Peyer's patch (tissue), 4 donors: ENCODE results near the gene MTFMT. TPM values are rescaled to one million over a fixed set of nuclear protein-coding genes. Genes with fewer than 3 reads are reported as not detected.

Experiments
- DNase-seq, 3 donors: peaks; one replicate each; pipeline ENCODE4 v3.0.0-alpha.2; 2017 to 2019
- H3K27ac ChIP-seq, 4 donors: fragments of 200-600 bp; sonication (generic); one replicate each; pipeline ENCODE4 v1.5.1; 2016 to 2019
- H3K27me3 ChIP-seq, 2 donors: fragments of 200-600 bp; sonication (generic); one replicate each; pipeline ENCODE4 v1.5.1; 2019
- H3K36me3 ChIP-seq, 3 donors: fragments of 200-600 bp; sonication (generic); one replicate each; pipeline ENCODE4 v1.5.1; 2016 to 2019
- H3K4me1 ChIP-seq, 4 donors: fragments of 200-600 bp; sonication (generic); one replicate each; pipeline ENCODE4 v1.5.1; 2016 to 2019
- H3K4me3 ChIP-seq, 4 donors: fragments of 200-600 bp; sonication (generic); 1 replicate in 3 of 4; 2 replicates in 1 of 4; pipeline ENCODE4 v1.5.1; 2016 to 2019; ENCODE audit warnings: mild to moderate bottlenecking in 1 of 4
- H3K9me3 ChIP-seq, 4 donors: fragments of 200-600 bp; sonication (generic); one replicate each; pipeline ENCODE4 v1.5.1; 2016 to 2019; ENCODE audit warnings: mild to moderate bottlenecking in 1 of 4
- POLR2A ChIP-seq, 2 donors: fragments of 450-650 bp; IDR thresholded peaks; one replicate each; pipeline ENCODE4 v1.5.1; 2017; ENCODE audit warnings: antibody characterized with exemption in 2 of 2, mild to moderate bottlenecking in 2 of 2, moderate library complexity in 2 of 2
- total RNA-seq, 4 donors: library from RNA; depleted of rRNA; stranded (reverse); fragments of >200 nt; gene quantifications; one replicate each; pipeline ENCODE4 v1.1.0, GENCODE V29; 2016
- TF ChIP-seq, protein P1 (sequence below), 6 experiments: fragments of 450-650 bp in 4 of 6; fragments of 200-600 bp in 2 of 6; sonication (generic) in 1 of 6; IDR thresholded peaks; one replicate each; pipeline ENCODE4 v1.5.1; 2017 to 2019; ENCODE audit warnings: antibody characterized with exemption in 6 of 6, mild to moderate bottlenecking in 3 of 6, moderate library complexity in 1 of 6

The MTFMT gene
- total RNA-seq, 4 donors from 2014 or later, result 22.3 to 39.9 (median 36.9) TPM

DNA sequence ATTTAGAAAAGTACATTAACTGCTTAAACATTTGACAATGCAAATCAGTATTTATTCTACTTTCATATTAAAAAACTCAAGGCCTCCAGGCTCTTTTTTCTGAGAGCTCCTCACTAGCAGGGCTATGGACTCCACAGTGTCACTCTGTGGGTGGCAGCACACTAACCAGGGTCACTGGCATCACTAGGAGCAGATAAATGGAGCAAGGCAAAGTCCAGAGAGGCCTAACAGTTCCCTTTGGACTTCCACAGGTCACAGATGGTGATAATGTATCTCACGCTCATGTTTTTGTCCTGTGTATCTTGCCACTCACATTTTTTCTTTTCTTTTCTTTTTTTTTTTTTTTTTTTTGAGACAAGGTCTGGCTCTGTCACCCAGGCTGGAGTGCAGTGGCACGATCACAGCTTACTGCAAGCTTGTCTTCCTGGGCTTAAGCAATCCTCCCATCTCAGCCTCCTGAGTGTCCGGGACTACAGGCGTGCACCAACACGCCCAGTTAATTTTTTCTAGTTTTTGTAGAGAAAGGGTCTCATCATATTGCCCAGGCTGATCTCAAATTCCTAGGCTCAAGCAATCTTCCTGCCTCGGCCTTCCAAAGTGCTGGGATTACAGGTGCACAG lies 47.5 kb downstream of the MTFMT start:
- DNase-seq, result peak in 1 of 3 donors; percentile 77
- Histone ChIP-seq H3K4me3 (no peak overlapping the region), H3K4me1 (peaks cover 0 to 18% (median 0%) of the 10 kb centered on the region in 4 donors), H3K27me3 (no peaks in the 10 kb centered on the region), H3K9me3 (no peaks in the 10 kb centered on the region), H3K27ac (no peak overlapping the region), H3K36me3 (peaks cover 0 to 30% (median 0%) of the 10 kb centered on the region in 3 donors)
- no peak for TF ChIP-seq POLR2A (IDR thresholded peaks at IDR 0.05)
- TF ChIP-seq, protein P1, sequence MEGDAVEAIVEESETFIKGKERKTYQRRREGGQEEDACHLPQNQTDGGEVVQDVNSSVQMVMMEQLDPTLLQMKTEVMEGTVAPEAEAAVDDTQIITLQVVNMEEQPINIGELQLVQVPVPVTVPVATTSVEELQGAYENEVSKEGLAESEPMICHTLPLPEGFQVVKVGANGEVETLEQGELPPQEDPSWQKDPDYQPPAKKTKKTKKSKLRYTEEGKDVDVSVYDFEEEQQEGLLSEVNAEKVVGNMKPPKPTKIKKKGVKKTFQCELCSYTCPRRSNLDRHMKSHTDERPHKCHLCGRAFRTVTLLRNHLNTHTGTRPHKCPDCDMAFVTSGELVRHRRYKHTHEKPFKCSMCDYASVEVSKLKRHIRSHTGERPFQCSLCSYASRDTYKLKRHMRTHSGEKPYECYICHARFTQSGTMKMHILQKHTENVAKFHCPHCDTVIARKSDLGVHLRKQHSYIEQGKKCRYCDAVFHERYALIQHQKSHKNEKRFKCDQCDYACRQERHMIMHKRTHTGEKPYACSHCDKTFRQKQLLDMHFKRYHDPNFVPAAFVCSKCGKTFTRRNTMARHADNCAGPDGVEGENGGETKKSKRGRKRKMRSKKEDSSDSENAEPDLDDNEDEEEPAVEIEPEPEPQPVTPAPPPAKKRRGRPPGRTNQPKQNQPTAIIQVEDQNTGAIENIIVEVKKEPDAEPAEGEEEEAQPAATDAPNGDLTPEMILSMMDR (IDR thresholded peaks at IDR 0.05), result no peak

DNA sequence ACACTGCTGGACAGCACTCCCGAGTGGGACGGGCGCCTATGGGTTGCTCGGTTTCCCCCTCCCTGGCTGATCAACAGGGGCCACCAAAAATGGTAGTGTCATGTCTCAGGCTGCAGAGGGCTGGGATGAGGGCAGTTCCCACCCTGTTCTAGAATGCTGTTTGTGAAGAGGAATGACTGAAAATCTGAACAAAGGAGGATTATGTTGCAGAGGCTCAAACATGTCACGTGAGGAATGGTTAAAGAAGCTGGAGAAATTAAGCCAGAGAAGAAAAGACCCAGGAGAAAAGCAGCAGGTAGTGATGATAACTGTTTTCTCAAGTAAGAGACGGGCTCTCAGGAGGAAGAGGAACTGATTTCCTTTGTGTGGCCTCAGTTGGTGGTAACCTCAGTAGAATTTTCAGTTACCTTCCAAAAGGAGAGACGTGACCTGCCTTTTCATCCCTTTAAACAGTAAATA lies 50.2 kb downstream of the MTFMT start:
- no peaks in the 10 kb centered on the region for H3K9me3 ChIP-seq
- no peaks in the 10 kb centered on the region for H3K27me3 ChIP-seq
- H3K4me3 ChIP-seq, result no peak overlapping the region
- peaks cover 0 to 6% (median 0%) of the 10 kb centered on the region in 4 donors for H3K4me1 ChIP-seq
- peaks cover 0 to 55% (median 0%) of the 10 kb centered on the region in 3 donors for H3K36me3 ChIP-seq
- no peak for DNase-seq
- no peak overlapping the region for H3K27ac ChIP-seq
- TF ChIP-seq POLR2A (IDR thresholded peaks at IDR 0.05), result no peak
- TF ChIP-seq, protein P1 (IDR thresholded peaks at IDR 0.05), result no peak

DNA sequence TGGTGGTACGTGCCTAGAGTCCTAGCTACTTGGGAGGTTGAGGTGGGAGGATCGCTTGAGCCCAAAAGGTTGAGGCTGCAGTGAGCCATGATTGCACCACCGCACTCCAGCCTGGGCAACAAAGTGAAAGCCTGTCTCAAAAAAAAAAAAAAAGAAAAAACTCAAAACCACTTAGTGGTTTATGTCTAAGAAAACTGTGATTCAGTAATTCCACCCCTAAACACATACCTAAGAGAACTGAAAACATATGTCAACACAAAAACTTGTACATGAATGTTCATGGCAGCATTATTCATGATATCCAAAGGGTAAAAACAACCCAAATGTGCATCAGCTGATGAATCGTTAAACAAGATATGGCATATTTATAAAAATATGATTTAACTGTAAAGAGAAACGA lies 54.0 kb downstream of the MTFMT start:
- Histone ChIP-seq H3K4me1 (no peaks in the 10 kb centered on the region), H3K27me3 (no peaks in the 10 kb centered on the region), H3K9me3 (no peaks in the 10 kb centered on the region), H3K36me3 (peaks cover 0 to 93% (median 0%) of the 10 kb centered on the region in 3 donors), H3K27ac (no peak overlapping the region), H3K4me3 (no peak overlapping the region)
- TF ChIP-seq POLR2A (IDR thresholded peaks at IDR 0.05), result no peak
- TF ChIP-seq, protein P1 (IDR thresholded peaks at IDR 0.05), result no peak
- DNase-seq, result no peak

DNA sequence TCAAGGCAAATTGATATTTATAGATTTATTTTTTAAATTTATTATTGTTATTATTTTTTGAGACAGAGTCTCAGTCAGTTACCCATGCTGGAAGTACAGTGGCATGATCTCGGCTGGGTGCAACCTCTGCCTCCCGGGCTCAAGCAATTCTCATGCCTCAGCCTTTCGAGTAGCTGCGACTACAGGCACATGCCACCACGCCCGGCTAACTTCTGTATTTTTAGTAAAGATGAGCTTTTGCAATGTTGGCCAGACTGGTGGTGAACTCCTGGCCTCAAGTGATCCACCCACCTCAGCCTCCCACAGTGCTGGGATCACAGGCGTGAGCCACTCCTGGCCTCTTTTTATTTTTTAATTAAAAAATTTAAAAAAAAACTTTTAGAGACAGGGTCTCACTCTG lies 58.7 kb downstream of the MTFMT start:
- no peak for DNase-seq
- Histone ChIP-seq H3K4me1 (no peaks in the 10 kb centered on the region), H3K9me3 (no peaks in the 10 kb centered on the region), H3K27ac (no peak overlapping the region), H3K4me3 (no peak overlapping the region), H3K36me3 (peaks cover 0 to 86% (median 3%) of the 10 kb centered on the region in 3 donors), H3K27me3 (no peaks in the 10 kb centered on the region)
- TF ChIP-seq POLR2A (IDR thresholded peaks at IDR 0.05), result no peak
- TF ChIP-seq, protein P1 (IDR thresholded peaks at IDR 0.05), result no peak

DNA sequence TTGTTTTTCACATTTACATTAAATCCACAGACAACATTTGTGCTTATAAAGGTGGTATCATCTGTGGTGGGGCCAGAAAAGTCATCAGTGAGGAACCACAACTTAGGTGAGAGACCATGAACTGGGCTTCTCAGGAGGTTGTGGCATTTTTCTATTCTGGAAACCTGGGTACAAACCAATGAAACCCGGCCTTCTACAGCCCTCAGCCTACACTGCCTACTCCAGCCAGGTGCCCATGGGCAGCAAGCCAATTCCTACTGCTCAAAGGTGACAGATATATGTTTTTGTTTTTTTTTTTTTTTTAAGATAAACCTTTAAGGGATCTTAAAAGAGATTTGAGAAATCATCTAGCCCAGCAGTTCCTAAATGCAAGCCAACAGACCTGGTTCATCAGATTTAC lies 60.0 kb downstream of the MTFMT start:
- H3K4me1 ChIP-seq, result no peaks in the 10 kb centered on the region
- H3K27me3 ChIP-seq, result no peaks in the 10 kb centered on the region
- no peaks in the 10 kb centered on the region for H3K9me3 ChIP-seq
- H3K27ac ChIP-seq, result no peak overlapping the region
- peaks cover 3 to 86% (median 3%) of the 10 kb centered on the region in 3 donors for H3K36me3 ChIP-seq
- no peak for TF ChIP-seq POLR2A (IDR thresholded peaks at IDR 0.05)
- TF ChIP-seq, protein P1 (IDR thresholded peaks at IDR 0.05), result no peak
- no peak for DNase-seq
- H3K4me3 ChIP-seq, result no peak overlapping the region
